Measurements from ENCODE around the gene ARFGEF3. TPM values are rescaled to one million over a fixed set of nuclear protein-coding genes. Genes with fewer than 3 reads are reported as not detected.

Gene ARFGEF3
- total and polyA plus RNA-seq, 11 donors = 0.58 to 11.9 (median 2.5) TPM

GRCh38 chr6:138182939-138183789 lies 21.4 kb downstream of the ARFGEF3 start:
- no peaks in the 10 kb centered on the region for H3K27me3 ChIP-seq
- peaks cover 0 to 8% (median 0%) of the 10 kb centered on the region in 12 donors for H3K4me1 ChIP-seq
- no peak overlapping the region for H3K27ac ChIP-seq
- ATAC-seq (peak in 1 of 4 donors; percentile 54), DNase-seq (peak in 2 of 5 donors; percentile 20 to 24)
- intact Hi-C loops (cut with DNase I) = no loop called here
- H3K36me3 ChIP-seq = no peaks in the 10 kb centered on the region
- peaks cover 0 to 7% (median 0%) of the 10 kb centered on the region in 12 donors for H3K9me3 ChIP-seq
- H3K4me3 ChIP-seq = no peak overlapping the region
- 73 to 76% (median 75%) methylated on average over 8 of the region's 8 CpGs for WGBS, 4 donors
- TF ChIP-seq POLR2A (IDR thresholded peaks at IDR 0.05) = no peak
- TF ChIP-seq CTCF (IDR thresholded peaks at IDR 0.05) = no peak

GRCh38 chr6:138183790-138184134 lies 22.0 kb downstream of the ARFGEF3 start:
- intact Hi-C loops (cut with DNase I) = no loop called here
- TF ChIP-seq POLR2A (IDR thresholded peaks at IDR 0.05) (no peak), CTCF (IDR thresholded peaks at IDR 0.05) (no peak)
- Histone ChIP-seq H3K27me3 (no peaks in the 10 kb centered on the region), H3K4me3 (no peak overlapping the region), H3K4me1 (peaks cover 0 to 8% (median 0%) of the 10 kb centered on the region in 12 donors), H3K27ac (no peak overlapping the region), H3K9me3 (peaks cover 0 to 1% (median 0%) of the 10 kb centered on the region in 12 donors), H3K36me3 (no peaks in the 10 kb centered on the region)
- 80 to 92% (median 88%) methylated on average over 4 of the region's 4 CpGs for WGBS, 4 donors
- ATAC-seq (no peak), DNase-seq (no peak)

- intact Hi-C loops (cut with DNase I) = no loop called here
- DNase-seq (no peak), ATAC-seq (no peak)
- peaks cover 0 to 9% (median 0%) of the 10 kb centered on the region in 12 donors for H3K4me1 ChIP-seq
- no peaks in the 10 kb centered on the region for H3K9me3 ChIP-seq
- no peaks in the 10 kb centered on the region for H3K36me3 ChIP-seq
- H3K27ac ChIP-seq = no peak overlapping the region
- no peak overlapping the region for H3K4me3 ChIP-seq
- WGBS, 4 donors = 90 to 96% (median 93%) methylated on average over 3 of the region's 3 CpGs
- no peaks in the 10 kb centered on the region for H3K27me3 ChIP-seq
- TF ChIP-seq POLR2A (IDR thresholded peaks at IDR 0.05) (no peak), CTCF (IDR thresholded peaks at IDR 0.05) (no peak)
Measured at GRCh38 chr6:138184230-138184629, 22.5 kb downstream of the ARFGEF3 start.

GRCh38 chr6:138187156-138187555 lies 25.4 kb downstream of the ARFGEF3 start:
- TF ChIP-seq CTCF (IDR thresholded peaks at IDR 0.05) (no peak), POLR2A (IDR thresholded peaks at IDR 0.05) (no peak)
- peaks cover 0 to 9% (median 0%) of the 10 kb centered on the region in 12 donors for H3K4me1 ChIP-seq
- H3K36me3 ChIP-seq = no peaks in the 10 kb centered on the region
- no peak overlapping the region for H3K4me3 ChIP-seq
- H3K9me3 ChIP-seq = no peaks in the 10 kb centered on the region
- no peak for DNase-seq
- no peaks in the 10 kb centered on the region for H3K27me3 ChIP-seq
- intact Hi-C loops (cut with DNase I) = no loop called here
- no peak overlapping the region for H3K27ac ChIP-seq
- 92 to 97% (median 95%) methylated on average over 4 of the region's 4 CpGs for WGBS, 4 donors
- ATAC-seq = no peak

Measured in heart left ventricle (tissue), 16 donors.